Measurements from ENCODE around the gene CADPS2. TPM values are rescaled to one million over a fixed set of nuclear protein-coding genes. Genes with fewer than 3 reads are reported as not detected.

CADPS2 gene
- total and polyA plus RNA-seq, 2 donors (not counting 3 experiments of a cell fraction or from before 2014, with no cell fraction given): 9.5 to 22.6 TPM

DNA sequence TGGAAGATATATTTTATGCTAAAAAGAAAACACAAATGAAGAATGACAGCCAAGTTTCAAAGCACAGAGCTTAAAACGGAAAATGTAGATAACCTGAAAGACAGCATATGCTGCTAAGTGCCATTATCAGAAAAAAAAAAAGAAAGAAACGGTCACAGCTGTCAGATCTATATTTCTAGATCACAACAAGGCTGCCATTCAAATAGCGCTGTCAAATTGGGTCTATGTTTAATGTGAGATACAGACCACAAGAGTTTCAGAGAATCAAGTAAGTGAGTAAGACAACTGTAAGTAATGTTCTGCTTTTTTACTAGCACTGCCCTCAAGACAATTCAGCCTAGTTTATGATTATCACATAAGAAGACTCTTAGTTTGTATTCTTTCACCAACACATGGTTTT lies 117.4 kb downstream of the CADPS2 start:
- no peak for FAIRE-seq
- BruUV-seq (replicated peaks): no TSS peak
- no peak overlapping the region for H2AFZ ChIP-seq (ENCODE audit: low read depth, low read length)
- ChIA-PET POLR2A (no interaction called here), CTCF (interaction anchor here (0.6 kb wide), 1 partner anchor 35 kb away, joined by 3 read pairs; no protein-coding TSS in a partner anchor)
- H3K79me2 ChIP-seq (ENCODE audit: control insufficient read depth, insufficient read depth, low read length): no peaks in the 10 kb centered on the region
- H3K9me3 ChIP-seq (replicated peaks; ENCODE audit: control insufficient read depth, insufficient read depth, low read length): no peaks in the 10 kb centered on the region
- no peaks in the 10 kb centered on the region for H3K9me1 ChIP-seq (replicated peaks; ENCODE audit: control insufficient read depth, extremely low read depth, insufficient read depth, low read length)
- intact Hi-C loops (cut with micrococcal nuclease) (no loop called here), dilution Hi-C loops (cut with MboI; ENCODE audit: extremely low pct_ligation_motif_present, low sequenced_read_pairs) (no loop called here)
- no peaks in the 10 kb centered on the region for H4K20me1 ChIP-seq (replicated peaks; ENCODE audit: control insufficient read depth, extremely low read depth, insufficient read depth, low read length)
- DNase-seq (ENCODE audit: low read depth, low spot score): no peak
- no peak overlapping the region for H3K4me3 ChIP-seq (replicated peaks in 1 of 3; ENCODE audit: insufficient read depth in 1 of 3, low read depth in 1 of 3, low read length in 3 of 3)
- H3K9ac ChIP-seq (replicated peaks; ENCODE audit: extremely low read depth, insufficient read depth, low read length): no peak overlapping the region
- H3K27me3 ChIP-seq (ENCODE audit: control insufficient read depth in 2 of 2, insufficient read depth in 2 of 2, low read length in 2 of 2): no peaks in the 10 kb centered on the region
- H3K4me1 ChIP-seq (ENCODE audit: control insufficient read depth, extremely low read depth, insufficient read depth, low read length): peaks cover 4% of the 10 kb centered on the region
- H3K27ac ChIP-seq (ENCODE audit: insufficient read depth, low read depth, low read length): no peak overlapping the region
- no peak for TF ChIP-seq JUN (IDR thresholded peaks at IDR 0.05; ENCODE audit: borderline replicate concordance, insufficient read depth, insufficient read length, low read depth)
- TF ChIP-seq, protein P1, sequence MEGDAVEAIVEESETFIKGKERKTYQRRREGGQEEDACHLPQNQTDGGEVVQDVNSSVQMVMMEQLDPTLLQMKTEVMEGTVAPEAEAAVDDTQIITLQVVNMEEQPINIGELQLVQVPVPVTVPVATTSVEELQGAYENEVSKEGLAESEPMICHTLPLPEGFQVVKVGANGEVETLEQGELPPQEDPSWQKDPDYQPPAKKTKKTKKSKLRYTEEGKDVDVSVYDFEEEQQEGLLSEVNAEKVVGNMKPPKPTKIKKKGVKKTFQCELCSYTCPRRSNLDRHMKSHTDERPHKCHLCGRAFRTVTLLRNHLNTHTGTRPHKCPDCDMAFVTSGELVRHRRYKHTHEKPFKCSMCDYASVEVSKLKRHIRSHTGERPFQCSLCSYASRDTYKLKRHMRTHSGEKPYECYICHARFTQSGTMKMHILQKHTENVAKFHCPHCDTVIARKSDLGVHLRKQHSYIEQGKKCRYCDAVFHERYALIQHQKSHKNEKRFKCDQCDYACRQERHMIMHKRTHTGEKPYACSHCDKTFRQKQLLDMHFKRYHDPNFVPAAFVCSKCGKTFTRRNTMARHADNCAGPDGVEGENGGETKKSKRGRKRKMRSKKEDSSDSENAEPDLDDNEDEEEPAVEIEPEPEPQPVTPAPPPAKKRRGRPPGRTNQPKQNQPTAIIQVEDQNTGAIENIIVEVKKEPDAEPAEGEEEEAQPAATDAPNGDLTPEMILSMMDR (IDR thresholded peaks at IDR 0.05; ENCODE audit: extremely low read depth in 1 of 2, insufficient read depth in 1 of 2, low read depth in 1 of 2, low read length in 2 of 2): no peak
- no peak for TF ChIP-seq MYC (IDR thresholded peaks at IDR 0.05; ENCODE audit: low read depth, low read length)
- no peak for TF ChIP-seq EZH2 (IDR thresholded peaks at IDR 0.05; ENCODE audit: borderline replicate concordance, low read depth, low read length, severe bottlenecking)
- TF ChIP-seq POLR2AphosphoS5 (IDR thresholded peaks at IDR 0.05; ENCODE audit: insufficient read depth, low read depth, low read length): no peak
- TF ChIP-seq FOS (IDR thresholded peaks at IDR 0.05; ENCODE audit: borderline replicate concordance, insufficient read depth, low read length): no peak
- TF ChIP-seq, protein P2, sequence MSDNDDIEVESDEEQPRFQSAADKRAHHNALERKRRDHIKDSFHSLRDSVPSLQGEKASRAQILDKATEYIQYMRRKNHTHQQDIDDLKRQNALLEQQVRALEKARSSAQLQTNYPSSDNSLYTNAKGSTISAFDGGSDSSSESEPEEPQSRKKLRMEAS (IDR thresholded peaks at IDR 0.05; ENCODE audit: insufficient read depth, insufficient read length): no peak
- no peak for TF ChIP-seq POLR2A (IDR thresholded peaks at IDR 0.05; ENCODE audit: low read depth, low read length)
- no peak for TF ChIP-seq GATA2 (IDR thresholded peaks at IDR 0.05; ENCODE audit: insufficient read depth, insufficient read length, low read depth, low read length)
- no peaks in the 10 kb centered on the region for H3K36me3 ChIP-seq (ENCODE audit: control insufficient read depth in 2 of 2, extremely low read depth in 1 of 2, insufficient read depth in 2 of 2, low read length in 2 of 2)
- no peak overlapping the region for H3K4me2 ChIP-seq (ENCODE audit: insufficient read depth, low read length)
